NCI-H774 (cell line): Measurements from ENCODE around the gene BABAM1.

ENCODE experiments used
- DNase-seq: peaks from one replicate; lab custom pipeline; 2025; lab: John Stamatoyannopoulos, UW

BABAM1 gene

GRCh38 chr19:17303940-17304267 is 36.7 kb downstream of the BABAM1 start:
- no peak for DNase-seq

GRCh38 chr19:17304386-17305215 is 37.4 kb downstream of the BABAM1 start:
- DNase-seq: no peak

DNA sequence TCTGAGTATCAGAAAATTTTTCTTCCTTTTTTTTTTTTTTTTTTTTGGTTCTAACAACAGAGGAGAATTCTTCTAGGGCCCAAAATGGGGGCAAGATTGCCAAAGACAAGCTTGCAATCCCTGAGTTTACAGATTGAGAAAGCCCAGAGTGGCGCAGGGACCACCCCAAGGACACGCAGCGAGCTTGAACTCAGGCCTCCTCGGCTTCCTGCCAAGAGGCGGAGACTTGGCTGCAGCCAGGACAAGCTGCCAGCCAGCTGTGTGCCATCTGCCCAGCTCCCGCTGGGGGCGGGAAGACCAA is 37.9 kb downstream of the BABAM1 start:
- no peak for DNase-seq

- peak; percentile 98 for DNase-seq
Measured at GRCh38 chr19:17305517-17306284, 38.5 kb downstream of the BABAM1 start, which contains the start of gene MRPL34. MRPL34 (plus strand) TSS chr19:17305872; CDS start chr19:17305893, 21 bp downstream.

GRCh38 chr19:17306285-17306714 is 39.1 kb downstream of the BABAM1 start:
- no peak for DNase-seq

DNA sequence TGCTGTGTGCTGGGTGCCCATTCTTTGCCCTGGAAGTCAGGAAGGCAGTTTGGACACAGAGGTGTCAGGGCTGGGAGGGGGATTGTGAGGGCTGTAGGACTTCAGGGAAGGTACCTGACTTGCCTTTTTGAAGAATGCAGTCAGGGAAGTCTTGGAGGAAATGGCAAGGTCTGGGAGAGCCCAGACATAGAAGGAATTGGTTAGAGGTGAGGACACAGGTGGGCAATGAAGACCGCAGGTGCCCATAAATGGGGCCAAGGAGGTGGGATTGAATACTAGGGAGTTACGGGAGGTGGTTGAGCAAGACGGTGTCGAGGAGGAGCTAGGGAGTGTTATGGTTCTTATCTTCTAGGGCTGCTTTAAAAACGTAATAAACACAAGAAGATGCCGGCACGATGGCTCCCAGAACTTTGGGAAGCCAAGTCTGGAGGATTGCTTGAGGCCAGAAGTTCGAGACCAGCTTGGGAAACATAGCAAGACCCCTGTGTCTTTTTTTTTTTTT is 40.7 kb downstream of the BABAM1 start:
- DNase-seq: no peak

DNA sequence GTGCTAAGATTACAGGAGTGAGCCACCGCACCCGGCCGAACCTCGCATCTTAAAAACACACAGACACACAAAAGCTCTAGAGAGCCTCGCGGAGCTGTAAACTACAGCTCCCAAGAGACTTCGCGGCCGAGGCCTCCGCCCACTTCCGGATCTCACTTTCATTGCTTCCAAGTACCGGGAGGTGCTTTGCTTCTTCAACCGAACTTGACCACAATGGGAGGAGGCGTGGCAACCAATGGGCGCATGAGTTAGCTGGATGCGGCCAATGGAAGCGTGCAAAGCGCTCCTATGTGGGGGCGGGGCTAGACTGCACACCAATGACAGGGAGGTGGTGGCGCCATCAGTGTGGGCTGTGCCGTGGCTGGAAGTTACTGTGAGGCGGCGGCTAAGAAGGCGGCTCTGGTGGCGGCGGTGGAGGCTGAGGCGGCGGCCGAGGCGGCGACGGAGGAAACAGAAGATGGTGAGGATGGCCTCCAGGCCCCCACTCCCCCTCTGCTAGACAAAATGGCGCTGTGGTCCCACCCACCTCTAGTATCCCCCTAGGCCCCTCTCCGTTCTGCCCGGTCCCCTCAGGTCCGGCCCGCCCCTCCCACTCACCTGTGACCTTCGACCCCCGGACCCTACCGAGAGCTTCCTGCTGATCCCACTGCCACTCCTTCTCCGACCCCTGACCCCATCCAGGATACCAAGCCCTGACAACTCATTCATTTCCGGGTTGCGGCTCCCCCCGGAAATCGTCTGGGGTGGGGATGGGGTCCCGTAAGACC is 42.1 kb downstream of the BABAM1 start, which contains the start of gene DDA1:
Gene DDA1 (plus strand): TSS at position 366 of the 767 bp plus-strand sequence. CDS start 92 bp downstream, at position 458.
- DNase-seq: peak; percentile 99

DNA sequence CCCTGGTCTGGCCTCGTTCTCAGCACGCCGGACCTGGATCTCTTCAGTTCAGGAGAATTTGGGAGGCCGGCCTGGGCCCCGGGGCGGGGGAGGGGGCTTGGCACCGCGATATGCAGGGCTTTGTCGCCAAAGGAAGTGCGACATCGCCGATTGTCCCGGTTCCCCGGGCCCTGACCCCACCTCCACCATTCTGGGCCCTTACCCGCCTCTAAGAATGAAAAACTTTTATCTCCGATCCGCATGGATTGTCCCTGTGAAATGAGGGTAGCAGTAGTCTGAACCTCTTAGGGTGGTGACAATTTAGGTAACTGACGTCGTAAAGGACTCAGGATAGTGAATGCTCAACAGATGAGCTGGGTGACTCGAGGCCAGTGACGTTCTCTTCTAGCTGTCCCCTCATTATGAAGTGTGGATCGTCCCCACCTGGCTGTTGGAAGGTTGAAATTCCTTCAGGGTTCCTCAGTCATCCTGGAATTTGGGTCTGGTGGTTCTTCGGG is 42.8 kb downstream of the BABAM1 start:
- DNase-seq: no peak

- DNase-seq: no peak
Measured at GRCh38 chr19:17311455-17312188, 44.4 kb downstream of the BABAM1 start.

DNA sequence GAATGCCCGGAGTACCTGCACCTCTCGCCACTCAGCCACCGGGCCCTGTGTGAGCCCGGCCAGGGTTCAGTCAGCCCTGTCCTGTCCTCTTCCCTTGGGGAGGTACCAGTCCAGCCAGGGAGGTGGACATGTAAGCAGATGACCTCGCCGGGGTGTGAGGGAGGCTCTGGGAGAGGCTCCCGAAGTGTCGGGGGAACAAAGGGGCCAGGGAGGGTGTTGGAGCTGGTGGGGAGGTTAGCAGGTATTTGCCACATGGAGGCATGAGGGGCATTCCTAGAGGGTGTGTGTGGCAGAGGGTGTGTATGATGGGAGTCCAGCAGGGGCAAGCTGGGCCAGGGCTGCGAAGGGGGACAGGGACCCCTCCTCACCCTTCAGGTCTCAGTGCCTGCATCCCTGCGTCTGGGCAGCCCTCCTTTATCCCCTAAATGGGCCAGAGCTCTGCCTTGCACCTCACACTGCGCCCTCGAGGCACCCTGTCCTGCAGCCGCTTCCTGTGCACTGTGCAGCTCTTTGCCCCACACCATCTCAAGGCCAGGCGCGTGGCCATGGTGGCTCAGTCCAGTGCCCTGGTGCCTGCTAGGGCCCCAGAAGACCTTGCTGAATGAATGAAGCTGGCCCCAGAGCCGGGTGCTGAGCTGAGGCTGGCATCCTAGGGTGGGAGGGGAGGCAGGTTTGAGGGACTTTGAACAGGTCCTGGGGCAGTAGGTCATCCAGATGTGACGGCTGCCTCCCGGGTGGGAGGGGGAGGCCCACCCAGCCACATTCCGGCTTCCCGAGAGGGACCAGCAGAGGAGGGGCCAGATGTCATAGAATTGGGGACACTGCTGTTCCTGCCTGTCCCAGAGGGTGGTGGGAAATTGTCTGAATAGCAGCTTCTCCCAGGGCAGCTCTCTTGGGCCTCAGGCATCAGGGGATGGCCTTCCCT is 45.2 kb downstream of the BABAM1 start:
- DNase-seq: no peak

DNA sequence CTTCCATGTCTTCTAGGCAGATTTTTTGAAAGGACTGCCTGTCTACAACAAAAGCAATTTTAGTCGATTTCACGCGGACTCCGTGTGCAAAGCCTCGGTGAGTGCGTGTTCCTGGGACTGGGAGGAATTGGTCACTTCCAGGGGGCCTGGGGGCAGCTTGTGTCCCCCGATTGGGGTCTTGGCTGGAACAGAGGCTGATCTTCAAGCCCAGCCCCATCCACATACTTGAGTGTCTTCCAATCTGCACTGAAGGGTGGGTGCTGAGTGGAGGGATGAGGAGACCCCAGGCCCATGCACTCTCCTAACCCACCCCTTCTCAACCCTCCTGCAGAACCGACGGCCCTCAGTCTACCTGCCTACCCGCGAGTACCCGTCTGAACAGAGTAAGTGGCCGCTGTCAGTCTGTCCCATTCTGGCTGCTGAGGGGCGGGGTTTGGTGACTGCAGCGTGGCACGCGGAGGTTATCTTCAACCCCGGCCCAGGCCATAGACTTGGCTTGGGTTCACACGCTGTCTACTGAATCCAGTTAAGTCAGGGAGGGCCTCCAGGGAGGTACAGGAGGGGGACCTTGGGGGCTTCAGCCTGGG is 46.9 kb downstream of the BABAM1 start:
- no peak for DNase-seq

DNA sequence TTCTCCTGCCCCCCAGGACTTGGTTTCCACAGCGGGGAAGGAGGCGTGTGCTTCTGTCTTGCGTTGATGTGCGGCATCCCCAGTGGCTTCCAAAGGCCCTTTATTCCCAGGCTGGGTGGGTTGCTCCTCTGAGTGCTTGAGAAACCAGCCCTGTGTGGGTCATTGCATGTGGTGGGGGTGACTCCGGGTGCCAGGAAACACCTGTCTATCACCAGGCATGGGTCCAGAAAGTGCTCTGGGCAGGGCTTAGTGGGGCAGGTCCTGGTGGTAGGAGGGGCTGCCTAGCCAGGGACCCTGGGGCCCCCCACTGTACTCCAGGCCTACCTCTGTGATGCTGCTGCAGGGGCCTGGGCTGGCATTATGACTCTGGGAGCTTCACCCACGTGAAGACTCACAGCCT is 51.7 kb downstream of the BABAM1 start:
- DNase-seq: no peak

GRCh38 chr19:17319473-17320238 is 52.4 kb downstream of the BABAM1 start:
- no peak for DNase-seq

GRCh38 chr19:17320435-17320834 is 53.2 kb downstream of the BABAM1 start:
- DNase-seq: no peak

DNA sequence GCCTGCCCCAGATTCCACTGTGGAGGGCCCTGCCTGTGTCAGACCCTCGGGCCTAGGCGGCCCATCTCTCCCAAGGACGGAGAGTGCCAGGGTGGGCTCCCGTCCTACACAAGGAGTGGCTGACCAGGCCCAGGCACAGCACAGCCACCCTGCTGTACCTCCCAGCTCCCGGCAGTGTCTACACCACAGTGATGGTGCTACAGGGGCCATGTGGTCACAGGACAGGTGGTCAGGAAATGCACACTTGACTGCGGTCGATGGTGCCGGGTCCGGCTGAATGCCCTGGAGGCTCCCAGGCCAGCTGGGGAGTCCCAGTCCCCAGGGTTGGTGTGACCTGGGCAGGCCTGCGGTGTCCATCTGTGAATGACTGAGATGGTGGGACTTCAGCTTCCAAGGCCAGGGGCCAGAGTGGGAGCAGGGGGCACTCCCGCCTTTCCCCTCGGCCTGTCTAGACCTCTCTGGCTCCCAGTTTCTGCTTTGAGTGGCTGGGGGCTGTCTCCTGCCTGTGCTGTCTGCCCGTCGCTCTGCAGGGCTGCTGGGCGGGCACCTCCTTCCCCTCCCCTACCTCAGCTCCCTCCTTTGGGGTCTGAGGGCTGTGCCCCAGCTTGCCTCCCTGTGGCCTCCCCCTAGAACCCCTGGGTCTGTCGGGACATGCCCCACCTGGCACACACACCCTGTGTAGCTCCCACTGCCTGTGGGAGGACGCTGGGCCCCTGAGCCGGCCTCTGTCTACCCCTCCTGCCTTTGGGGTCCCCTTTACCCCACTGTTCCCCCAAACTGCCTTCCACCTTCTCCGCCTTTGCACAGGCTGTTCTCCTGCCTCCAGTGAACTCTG is 54.6 kb downstream of the BABAM1 start:
- DNase-seq: no peak

- DNase-seq: no peak
Measured at GRCh38 chr19:17322854-17323253, 55.6 kb downstream of the BABAM1 start.

GRCh38 chr19:17323300-17323963 is 56.2 kb downstream of the BABAM1 start:
- DNase-seq: no peak

DNA sequence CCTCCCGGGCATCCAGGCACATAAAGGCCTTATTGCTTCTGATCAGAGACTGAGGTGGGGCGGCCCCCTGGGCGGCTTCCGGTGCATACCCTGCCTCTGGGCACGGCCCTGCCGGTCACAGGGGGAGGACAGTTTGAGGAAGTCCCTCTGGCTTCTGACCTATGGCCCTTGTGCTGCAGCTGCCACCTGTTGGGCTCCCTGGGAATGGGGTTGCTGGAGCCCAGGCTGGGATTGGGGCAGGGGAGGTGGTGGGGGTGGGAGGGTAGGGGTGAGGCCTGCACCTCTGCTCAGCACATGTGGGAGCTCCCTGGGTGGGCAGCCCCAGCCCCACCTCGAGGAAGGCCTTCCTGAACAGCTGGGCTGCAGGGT is 56.7 kb downstream of the BABAM1 start:
- no peak for DNase-seq
